Measurements from ENCODE around the gene SCYGR1.

Gene SCYGR1

GRCh38 chr2:227341553-227341952 is 46.2 kb downstream of the SCYGR1 start:
- intact Hi-C loops (cut with DNase I): no loop called here
- no peak for DNase-seq

GRCh38 chr2:227340106-227340505 is 47.6 kb downstream of the SCYGR1 start:
- intact Hi-C loops (cut with DNase I): no loop called here
- DNase-seq: peak in 3 of 42 donors; percentile 12 to 48 (median 37)

GRCh38 chr2:227339098-227339599 is 48.6 kb downstream of the SCYGR1 start:
- DNase-seq: no peak
- intact Hi-C loops (cut with DNase I): no loop called here
